ENCODE data around the gene RPP30.

- TF ChIP-seq POLR2A (IDR thresholded peaks at IDR 0.05) (no peak), CTCF (IDR thresholded peaks at IDR 0.05) (no peak)
Observed at GRCh38 chr10:90927293-90927692, 55.5 kb downstream of the RPP30 start.

Measured in Peyer's patch (tissue), 4 donors.